Mesendoderm (in vitro differentiated cells): ENCODE measurements around the gene PPT1.
A peak's percentile ranks its signal among the peaks of the same experiment; 100 is the strongest.

Source experiments
- DNase-seq: peaks from one replicate; pipeline ENCODE4 v3.0.0; 2013
- H2AK5ac ChIP-seq: 2 replicates; pipeline ENCODE4 v1.6.1; 2013; ENCODE audit warnings: low read length, inconsistent platforms
- H2BK120ac ChIP-seq: 2 replicates; pipeline ENCODE4 v1.6.1; 2013; ENCODE audit warnings: low read depth, mild to moderate bottlenecking, low read length, moderate library complexity, mixed read lengths
- H2BK15ac ChIP-seq: replicated peaks from 2 replicates; pipeline ENCODE4 v1.6.1; 2013; ENCODE audit warnings: low read depth, mild to moderate bottlenecking, moderate library complexity
- H2BK5ac ChIP-seq: 2 replicates; pipeline ENCODE4 v1.6.1; 2013; ENCODE audit warnings: low read length, inconsistent platforms
- H3K18ac ChIP-seq: 2 replicates; pipeline ENCODE4 v1.6.1; 2013; ENCODE audit warnings: mild to moderate bottlenecking, low read length, mixed read lengths
- H3K23ac ChIP-seq: one replicate; pipeline ENCODE4 v1.6.1; 2013; ENCODE audit warnings: low read length
- H3K27ac ChIP-seq: 2 replicates; pipeline ENCODE4 v1.5.1; 2013; ENCODE audit warnings: low read depth, mild to moderate bottlenecking, inconsistent platforms, low read length, moderate library complexity
- H3K27me3 ChIP-seq: 2 replicates; pipeline ENCODE4 v1.6.1; 2013; ENCODE audit warnings: low read length, control low read depth, mild to moderate bottlenecking, inconsistent platforms; ENCODE audit not compliant: insufficient read depth, poor library complexity
- H3K36me3 ChIP-seq: 2 replicates; pipeline ENCODE4 v1.6.1; 2013; ENCODE audit warnings: low read length, inconsistent platforms; ENCODE audit not compliant: control insufficient read depth, insufficient read depth
- H3K4ac ChIP-seq: one replicate; pipeline ENCODE4 v1.6.1; 2013; ENCODE audit warnings: low read depth, mild to moderate bottlenecking, low read length, moderate library complexity
- H3K4me1 ChIP-seq: 2 replicates; pipeline ENCODE4 v1.6.1; 2013; ENCODE audit warnings: low read depth, low read length, inconsistent platforms; ENCODE audit not compliant: control insufficient read depth
- H3K4me2 ChIP-seq: 2 replicates; pipeline ENCODE4 v1.6.1; 2013; ENCODE audit warnings: low read length
- H3K4me3 ChIP-seq: 2 replicates; pipeline ENCODE4 v1.5.1; 2013; ENCODE audit warnings: mild to moderate bottlenecking, low read length
- H3K56ac ChIP-seq: one replicate; pipeline ENCODE4 v1.6.1; 2013; ENCODE audit warnings: low read length
- H3K79me1 ChIP-seq: 2 replicates; pipeline ENCODE4 v1.6.1; 2013; ENCODE audit warnings: low read length, inconsistent platforms
- H3K79me2 ChIP-seq: 2 replicates; pipeline ENCODE4 v1.6.1; 2013; ENCODE audit warnings: mild to moderate bottlenecking, low read length; ENCODE audit not compliant: control insufficient read depth, insufficient read depth
- H3K9ac ChIP-seq: 2 replicates; pipeline ENCODE4 v1.6.1; 2013; ENCODE audit warnings: low read length, inconsistent platforms
- H4K5ac ChIP-seq: one replicate; pipeline ENCODE4 v1.6.1; 2013; ENCODE audit warnings: low read length
- H4K8ac ChIP-seq: one replicate; pipeline ENCODE4 v1.6.1; 2013; ENCODE audit warnings: low read depth, mild to moderate bottlenecking, control low read depth, low read length, moderate library complexity
- WGBS: extraction: QIAGEN DNeasy Blood & Tissue Kit; methylation state at CpG from one replicate; pipeline ENCODE4 v1.1.7; 2013; ENCODE audit warnings: low lambda C conversion rate, missing lambda C conversion rate; ENCODE audit not compliant: insufficient coverage; ENCODE audit errors: extremely low coverage; 5-methylcytosine and 5-hydroxymethylcytosine counted together

Gene PPT1

GRCh38 chr1:40110389-40110788, 13.3 kb upstream of the PPT1 start:
- DNase-seq: no peak
- Histone ChIP-seq H3K4me1 (no peaks in the 10 kb centered on the region), H3K27ac (no peak overlapping the region), H3K9ac (no peak overlapping the region), H3K56ac (no peak overlapping the region), H3K36me3 (no peaks in the 10 kb centered on the region), H3K23ac (no peak overlapping the region), H2BK15ac (no peak overlapping the region), H3K79me1 (no peaks in the 10 kb centered on the region), H3K4ac (no peak overlapping the region), H4K8ac (no peak overlapping the region), H3K79me2 (no peaks in the 10 kb centered on the region), H2AK5ac (no peak overlapping the region), H3K4me2 (no peak overlapping the region), H3K18ac (no peak overlapping the region), H3K4me3 (no peak overlapping the region), H3K27me3 (no peaks in the 10 kb centered on the region), H2BK5ac (no peak overlapping the region), H2BK120ac (no peak overlapping the region), H4K5ac (no peak overlapping the region)

GRCh38 chr1:40107290-40107959, 10.4 kb upstream of the PPT1 start:
- Histone ChIP-seq H3K4me2 (no peak overlapping the region), H3K79me1 (no peaks in the 10 kb centered on the region), H3K27ac (no peak overlapping the region), H3K79me2 (no peaks in the 10 kb centered on the region), H3K36me3 (no peaks in the 10 kb centered on the region), H2BK15ac (no peak overlapping the region), H3K56ac (no peak overlapping the region), H3K4me1 (no peaks in the 10 kb centered on the region), H3K27me3 (no peaks in the 10 kb centered on the region), H3K18ac (no peak overlapping the region), H2AK5ac (no peak overlapping the region), H3K4ac (no peak overlapping the region), H3K9ac (no peak overlapping the region), H3K4me3 (no peak overlapping the region), H3K23ac (no peak overlapping the region), H2BK5ac (no peak overlapping the region), H4K8ac (no peak overlapping the region), H2BK120ac (no peak overlapping the region), H4K5ac (no peak overlapping the region)
- no CpG with 5 or more reads among the region's 6 CpGs for WGBS
- peak; percentile 83 for DNase-seq

GRCh38 chr1:40105028-40105427, 8.0 kb upstream of the PPT1 start:
- no peaks in the 10 kb centered on the region for H3K36me3 ChIP-seq
- no peak for DNase-seq
- no peak overlapping the region for H2AK5ac ChIP-seq
- no peak overlapping the region for H3K23ac ChIP-seq
- no peak overlapping the region for H2BK5ac ChIP-seq
- no peak overlapping the region for H4K8ac ChIP-seq
- no peaks in the 10 kb centered on the region for H3K4me1 ChIP-seq
- H4K5ac ChIP-seq: no peak overlapping the region
- H2BK15ac ChIP-seq: no peak overlapping the region
- H3K27me3 ChIP-seq: no peaks in the 10 kb centered on the region
- WGBS: no CpG with 5 or more reads among the region's 1 CpG
- no peak overlapping the region for H3K4me3 ChIP-seq
- H3K4me2 ChIP-seq: no peak overlapping the region
- H3K79me1 ChIP-seq: no peaks in the 10 kb centered on the region
- H3K4ac ChIP-seq: no peak overlapping the region
- no peak overlapping the region for H3K56ac ChIP-seq
- no peaks in the 10 kb centered on the region for H3K79me2 ChIP-seq
- H2BK120ac ChIP-seq: no peak overlapping the region
- no peak overlapping the region for H3K27ac ChIP-seq
- no peak overlapping the region for H3K9ac ChIP-seq
- H3K18ac ChIP-seq: no peak overlapping the region

GRCh38 chr1:40102896-40103295, 5.8 kb upstream of the PPT1 start:
- no CpG with 5 or more reads among the region's 3 CpGs for WGBS
- Histone ChIP-seq H3K4me2 (no peak overlapping the region), H3K18ac (no peak overlapping the region), H3K4ac (no peak overlapping the region), H3K36me3 (no peaks in the 10 kb centered on the region), H3K4me1 (no peaks in the 10 kb centered on the region), H3K27ac (no peak overlapping the region), H3K4me3 (no peak overlapping the region), H3K23ac (no peak overlapping the region), H4K8ac (no peak overlapping the region), H3K27me3 (no peaks in the 10 kb centered on the region), H3K56ac (no peak overlapping the region), H4K5ac (no peak overlapping the region), H3K9ac (no peak overlapping the region), H3K79me1 (no peaks in the 10 kb centered on the region), H2BK120ac (no peak overlapping the region), H2BK15ac (no peak overlapping the region), H2AK5ac (no peak overlapping the region), H3K79me2 (no peaks in the 10 kb centered on the region), H2BK5ac (no peak overlapping the region)
- no peak for DNase-seq

GRCh38 chr1:40102038-40102437, 5.0 kb upstream of the PPT1 start:
- H2BK120ac ChIP-seq: no peak overlapping the region
- no peaks in the 10 kb centered on the region for H3K4me1 ChIP-seq
- H2AK5ac ChIP-seq: no peak overlapping the region
- no peak overlapping the region for H3K18ac ChIP-seq
- no peak overlapping the region for H3K27ac ChIP-seq
- no peak overlapping the region for H3K4me3 ChIP-seq
- H3K9ac ChIP-seq: no peak overlapping the region
- no peak overlapping the region for H3K23ac ChIP-seq
- no peak overlapping the region for H3K4me2 ChIP-seq
- no peak overlapping the region for H4K5ac ChIP-seq
- no peaks in the 10 kb centered on the region for H3K27me3 ChIP-seq
- no peak overlapping the region for H3K56ac ChIP-seq
- no peak overlapping the region for H3K4ac ChIP-seq
- H2BK15ac ChIP-seq: no peak overlapping the region
- WGBS: no CpG with 5 or more reads among the region's 1 CpG
- H3K79me2 ChIP-seq: no peaks in the 10 kb centered on the region
- DNase-seq: no peak
- no peaks in the 10 kb centered on the region for H3K79me1 ChIP-seq
- no peaks in the 10 kb centered on the region for H3K36me3 ChIP-seq
- H4K8ac ChIP-seq: no peak overlapping the region
- no peak overlapping the region for H2BK5ac ChIP-seq

- H2BK5ac ChIP-seq: no peak overlapping the region
- peaks cover 2% of the 10 kb centered on the region for H3K27me3 ChIP-seq
- no peak overlapping the region for H2BK120ac ChIP-seq
- no CpG with 5 or more reads among the region's 9 CpGs for WGBS
- peaks cover 18% of the 10 kb centered on the region for H3K79me1 ChIP-seq
- H3K4me2 ChIP-seq: peak overlapping the region; percentile 92
- peak overlapping the region; percentile 57 for H3K9ac ChIP-seq
- H4K5ac ChIP-seq: no peak overlapping the region
- H3K4me1 ChIP-seq: no peaks in the 10 kb centered on the region
- H3K27ac ChIP-seq: no peak overlapping the region
- peak overlapping the region; percentile 74 for H3K56ac ChIP-seq
- no peak overlapping the region for H4K8ac ChIP-seq
- H3K4ac ChIP-seq: peak overlapping the region; percentile 20
- no peak overlapping the region for H3K18ac ChIP-seq
- no peaks in the 10 kb centered on the region for H3K36me3 ChIP-seq
- H3K23ac ChIP-seq: no peak overlapping the region
- H2BK15ac ChIP-seq: no peak overlapping the region
- DNase-seq: no peak
- peaks cover 9% of the 10 kb centered on the region for H3K79me2 ChIP-seq
- H2AK5ac ChIP-seq: no peak overlapping the region
- peak overlapping the region; percentile 34 for H3K4me3 ChIP-seq
Measured at GRCh38 chr1:40096646-40096976, 441 bp downstream of the PPT1 start.
